Peyer's patch (tissue), 4 donors: ENCODE data around the gene GMPPB.

Experiments used
- CTCF ChIP-seq, 6 experiments: fragments of 450-650 bp in 4 of 6; fragments of 200-600 bp in 2 of 6; sonication (generic) in 1 of 6; IDR thresholded peaks; one replicate each; pipeline ENCODE4 v1.5.1; 2017 to 2019; ENCODE audit warnings: antibody characterized with exemption in 6 of 6, mild to moderate bottlenecking in 3 of 6, moderate library complexity in 1 of 6
- POLR2A ChIP-seq, 2 donors: fragments of 450-650 bp; IDR thresholded peaks; one replicate each; pipeline ENCODE4 v1.5.1; 2017; ENCODE audit warnings: antibody characterized with exemption in 2 of 2, mild to moderate bottlenecking in 2 of 2, moderate library complexity in 2 of 2

- no peak for TF ChIP-seq CTCF (IDR thresholded peaks at IDR 0.05)
- TF ChIP-seq POLR2A (IDR thresholded peaks at IDR 0.05), result no peak
These were observed 835 bp upstream of the GMPPB start for GRCh38 chr3:49724586-49724985.
